Globus pallidus (tissue), 1 donor: ENCODE results near the gene HEMK1.

Experiments
- DNase-seq: peaks from one replicate; pipeline ENCODE4 v3.0.0-alpha.2; 2015; ENCODE audit warnings: low spot score

The HEMK1 gene

DNA sequence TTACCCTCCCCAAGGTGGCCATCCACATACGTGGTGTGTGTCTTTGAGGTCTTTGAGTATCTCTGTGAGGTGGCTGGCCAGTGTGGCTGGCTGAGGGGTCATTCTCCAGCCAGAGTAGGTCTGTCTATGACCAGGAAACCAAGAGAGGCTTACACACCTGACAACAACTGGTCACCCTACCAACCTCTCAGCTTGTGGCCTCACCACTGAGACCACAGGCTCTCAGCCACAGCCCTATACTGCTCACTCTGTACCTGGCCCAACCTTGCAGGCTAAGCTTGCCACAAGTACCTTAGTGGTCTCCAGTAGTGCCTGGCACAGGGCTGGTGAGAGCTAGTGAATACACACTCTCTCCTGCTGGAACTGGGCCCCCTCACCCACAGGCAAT, 5.1 kb downstream of the HEMK1 start:
- DNase-seq = no peak

DNA sequence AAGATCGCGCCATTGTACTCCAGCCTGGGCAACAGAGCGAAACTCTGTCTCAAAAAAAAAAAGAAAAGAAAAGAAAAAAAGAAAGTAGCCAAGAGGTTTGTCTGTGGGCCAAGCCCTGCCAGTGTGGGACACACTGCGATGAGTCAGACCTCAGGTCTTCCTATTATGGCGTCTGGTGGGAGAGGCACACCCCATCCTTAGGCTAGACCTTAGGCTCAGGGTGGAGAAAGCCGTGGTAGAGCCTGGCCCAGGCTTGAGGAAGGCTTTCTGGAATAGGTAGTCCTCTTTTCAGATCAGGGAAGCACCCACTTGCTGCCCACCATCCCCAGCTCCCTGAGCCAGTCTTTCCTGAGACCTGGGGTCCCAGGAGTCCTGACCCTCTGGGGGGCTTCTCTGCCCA, 6.0 kb downstream of the HEMK1 start:
- DNase-seq = no peak

DNA sequence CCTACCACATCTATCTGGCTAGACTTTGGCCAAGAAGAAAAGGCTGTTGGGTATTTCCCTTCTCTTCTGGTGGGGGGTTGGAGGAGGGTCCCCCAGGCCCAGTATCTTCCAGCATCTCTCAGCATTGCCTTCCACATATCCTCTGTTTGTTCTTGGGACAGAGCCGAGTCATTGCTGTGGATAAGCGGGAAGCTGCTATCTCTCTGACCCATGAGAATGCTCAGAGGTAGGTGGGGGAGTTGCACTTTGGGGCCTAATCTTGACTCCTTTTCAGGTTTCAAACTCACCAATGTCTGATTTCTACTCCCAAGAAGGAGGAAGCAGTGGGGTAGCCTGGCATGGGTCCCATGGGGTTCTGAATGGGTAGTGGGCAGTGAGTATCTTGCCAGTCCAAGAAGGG, 8.0 kb downstream of the HEMK1 start:
- DNase-seq = no peak

DNA sequence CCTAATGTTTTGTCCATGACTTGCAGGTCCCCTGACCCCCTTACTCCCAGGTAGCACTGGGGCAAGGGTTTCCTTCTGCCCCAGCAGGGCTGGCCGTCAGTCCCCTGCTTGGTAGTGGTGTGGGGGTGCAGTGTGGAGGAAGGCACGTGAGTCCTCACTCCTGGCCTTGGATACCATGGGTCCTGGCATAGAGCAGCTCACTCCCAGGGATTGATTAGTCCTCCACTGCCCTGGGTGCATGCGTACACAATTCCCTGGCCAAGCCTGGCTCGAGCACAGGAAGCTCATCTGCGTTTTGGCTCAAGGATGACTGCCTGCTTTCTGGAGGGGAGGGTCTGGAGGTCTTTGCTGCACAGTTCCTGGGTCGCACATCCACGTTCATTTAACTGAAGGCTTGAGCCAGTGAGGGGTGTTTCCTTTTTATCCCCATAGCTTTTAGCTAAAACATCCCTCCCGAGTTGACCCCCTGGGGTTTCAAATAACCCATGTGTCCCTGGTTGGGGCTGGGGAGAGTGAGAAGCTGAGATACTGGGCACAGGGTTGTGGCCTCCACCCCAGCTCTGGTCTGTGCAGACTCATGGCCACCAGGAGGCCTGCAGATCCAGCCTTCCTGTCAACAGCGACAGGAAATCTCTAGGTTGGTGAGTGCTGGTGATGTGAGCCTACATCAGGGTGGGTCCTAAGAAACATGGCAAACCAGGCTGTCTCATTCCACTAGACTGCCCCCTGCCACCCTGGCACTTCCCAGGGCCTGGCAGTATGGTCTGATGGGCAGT, 11.5 kb downstream of the HEMK1 start:
- no peak for DNase-seq

DNA sequence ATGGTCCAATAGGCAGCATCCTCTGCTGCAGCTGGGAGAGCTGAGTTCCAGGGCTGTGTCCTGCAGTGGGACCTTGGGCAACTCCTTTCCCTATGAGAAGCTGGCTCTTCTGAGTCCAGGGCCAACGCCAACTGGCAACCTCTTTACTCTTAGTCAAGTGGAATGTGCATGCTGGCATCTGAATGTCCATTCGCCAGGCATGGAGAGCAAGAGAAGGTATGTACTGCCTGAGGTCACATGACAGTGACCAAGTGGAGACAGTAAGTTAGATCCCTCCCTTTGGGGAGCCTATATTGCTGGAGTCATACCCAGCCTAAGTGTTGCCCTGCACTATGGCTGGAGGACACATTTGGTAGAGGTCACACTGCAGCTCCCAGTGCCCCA, 12.1 kb downstream of the HEMK1 start:
- DNase-seq = no peak

DNA sequence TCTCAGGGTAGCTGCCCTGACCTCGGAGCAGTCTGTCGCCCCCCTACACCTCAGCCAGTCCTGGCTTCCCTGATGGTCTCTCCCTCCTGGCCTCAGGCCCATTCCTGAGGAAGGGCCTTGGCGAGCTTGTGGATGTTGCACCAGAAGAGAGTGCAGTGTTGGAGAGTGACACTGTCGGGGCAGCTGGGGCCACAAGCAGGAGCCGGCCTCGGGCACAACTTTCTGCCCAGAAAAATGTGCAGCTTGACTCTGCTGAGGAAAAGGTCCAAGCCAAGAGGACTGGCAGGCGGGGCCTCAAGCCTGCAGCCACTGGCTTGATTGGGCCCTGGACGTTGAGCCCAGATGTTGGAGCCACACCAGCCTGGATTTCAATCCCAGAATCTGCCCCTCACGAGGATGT, 12.8 kb downstream of the HEMK1 start:
- no peak for DNase-seq

DNA sequence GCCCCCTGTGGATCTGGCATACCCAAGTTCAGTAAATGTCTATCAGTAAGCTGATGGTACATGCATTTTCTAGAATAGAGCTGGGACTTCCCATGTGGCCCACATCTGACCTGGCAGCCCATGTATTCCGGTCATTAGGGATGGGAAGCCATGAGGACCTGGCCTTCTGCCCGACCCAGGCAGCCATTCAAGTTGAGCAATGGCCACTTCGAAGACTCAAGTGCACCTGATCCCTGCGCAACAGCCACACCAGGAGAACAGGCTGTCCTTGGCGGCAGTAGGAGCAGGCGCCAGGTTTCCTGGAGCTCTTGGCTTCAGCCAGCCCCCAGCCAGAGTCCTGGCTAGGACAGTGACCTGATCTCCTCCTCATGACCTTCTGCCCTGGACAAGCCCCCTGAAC, 14.6 kb downstream of the HEMK1 start:
- DNase-seq = no peak

DNA sequence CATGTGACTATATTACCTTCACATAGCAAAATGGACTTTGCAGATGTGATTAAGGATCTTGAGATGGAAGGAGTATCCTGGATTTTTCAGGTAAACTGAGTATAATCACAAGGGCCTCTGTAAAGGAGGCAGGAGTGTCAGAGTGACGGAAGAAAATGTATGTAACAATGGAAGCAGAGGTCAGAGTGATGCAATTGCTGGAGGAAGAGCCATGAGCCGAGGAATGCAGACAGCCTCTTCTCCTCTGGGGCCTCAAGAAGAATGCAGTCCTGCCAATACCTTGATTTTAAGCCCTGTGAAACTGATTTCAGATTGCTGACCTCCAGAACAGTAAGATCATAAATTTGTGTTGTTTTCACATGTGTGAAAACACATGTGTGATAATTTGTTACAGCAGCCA, 15.1 kb downstream of the HEMK1 start:
- no peak for DNase-seq

DNA sequence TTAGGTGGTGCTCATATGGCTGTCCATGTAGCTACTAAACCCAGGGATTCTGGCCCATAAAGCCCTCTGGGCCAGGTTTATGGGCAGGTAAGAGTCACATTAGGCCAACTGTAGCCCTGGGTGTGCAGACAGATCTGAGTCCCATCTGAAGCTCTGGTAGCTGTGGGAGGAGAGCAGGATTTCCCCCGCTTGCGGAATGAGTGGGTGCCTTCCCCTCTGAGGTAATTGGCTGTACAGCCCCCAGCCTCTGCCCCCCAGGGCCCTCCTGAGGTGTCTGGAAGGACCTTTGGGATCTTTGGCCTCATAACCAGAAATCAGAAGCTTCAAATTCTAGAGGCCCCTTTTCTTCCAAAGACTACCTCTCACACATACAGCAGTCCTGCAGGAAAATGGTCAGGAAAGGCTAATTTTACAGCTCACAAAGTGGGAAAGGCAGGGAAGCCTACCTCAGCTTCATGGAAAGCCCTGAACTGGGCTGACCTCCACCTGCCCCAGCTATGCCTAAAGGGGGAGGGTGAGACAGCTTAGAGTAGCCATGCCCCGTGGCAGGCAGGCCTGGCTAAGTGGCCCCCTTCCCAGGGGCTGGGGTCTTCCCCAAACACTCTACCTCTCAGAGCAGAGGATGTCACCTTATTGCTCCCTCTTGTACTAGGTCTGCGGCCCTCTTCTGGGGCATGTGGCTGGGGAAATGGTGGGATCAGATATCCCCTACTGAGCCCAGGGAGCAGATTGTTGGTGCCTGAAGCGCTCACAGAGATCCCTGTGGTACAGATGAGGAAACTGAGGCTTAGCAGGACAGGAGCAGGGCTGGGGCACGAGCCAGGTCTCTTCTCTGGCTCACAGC, 16.8 kb downstream of the HEMK1 start:
- DNase-seq = no peak

DNA sequence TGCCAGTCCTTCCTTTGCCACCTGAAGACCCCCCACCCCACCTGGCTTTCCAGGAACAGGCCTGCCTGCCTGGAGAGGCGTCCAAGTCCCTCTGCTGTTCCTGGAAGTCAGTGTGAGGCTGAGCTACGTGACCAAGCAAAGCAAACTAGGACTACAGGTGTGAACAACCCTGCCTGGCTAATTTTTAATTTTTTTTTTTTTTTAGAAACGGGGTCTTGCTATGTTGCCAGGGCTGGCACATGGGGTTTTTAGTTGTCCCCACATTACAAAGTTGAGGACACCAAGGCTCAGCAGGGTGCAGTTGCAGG, 17.4 kb downstream of the HEMK1 start:
- DNase-seq = no peak

DNA sequence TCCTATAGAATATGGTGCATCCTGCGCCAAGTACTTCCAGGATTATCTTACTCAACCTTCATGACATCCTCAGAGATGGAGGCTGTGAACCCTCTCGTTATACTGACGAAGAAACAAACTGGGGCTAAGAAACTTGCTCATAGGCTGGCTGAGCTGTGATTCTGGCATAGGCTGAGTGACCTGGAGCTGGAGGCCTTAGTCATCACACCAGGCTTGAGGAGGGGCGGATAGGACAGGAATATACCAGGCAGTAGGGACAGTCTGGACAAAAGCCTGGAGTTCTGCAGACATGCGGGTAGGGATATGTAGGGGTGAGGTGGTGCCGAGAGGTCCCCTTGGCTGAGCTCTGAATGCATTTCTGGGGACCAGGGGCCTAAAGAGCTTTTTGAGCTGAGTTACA, 18.1 kb downstream of the HEMK1 start:
- no peak for DNase-seq

DNA sequence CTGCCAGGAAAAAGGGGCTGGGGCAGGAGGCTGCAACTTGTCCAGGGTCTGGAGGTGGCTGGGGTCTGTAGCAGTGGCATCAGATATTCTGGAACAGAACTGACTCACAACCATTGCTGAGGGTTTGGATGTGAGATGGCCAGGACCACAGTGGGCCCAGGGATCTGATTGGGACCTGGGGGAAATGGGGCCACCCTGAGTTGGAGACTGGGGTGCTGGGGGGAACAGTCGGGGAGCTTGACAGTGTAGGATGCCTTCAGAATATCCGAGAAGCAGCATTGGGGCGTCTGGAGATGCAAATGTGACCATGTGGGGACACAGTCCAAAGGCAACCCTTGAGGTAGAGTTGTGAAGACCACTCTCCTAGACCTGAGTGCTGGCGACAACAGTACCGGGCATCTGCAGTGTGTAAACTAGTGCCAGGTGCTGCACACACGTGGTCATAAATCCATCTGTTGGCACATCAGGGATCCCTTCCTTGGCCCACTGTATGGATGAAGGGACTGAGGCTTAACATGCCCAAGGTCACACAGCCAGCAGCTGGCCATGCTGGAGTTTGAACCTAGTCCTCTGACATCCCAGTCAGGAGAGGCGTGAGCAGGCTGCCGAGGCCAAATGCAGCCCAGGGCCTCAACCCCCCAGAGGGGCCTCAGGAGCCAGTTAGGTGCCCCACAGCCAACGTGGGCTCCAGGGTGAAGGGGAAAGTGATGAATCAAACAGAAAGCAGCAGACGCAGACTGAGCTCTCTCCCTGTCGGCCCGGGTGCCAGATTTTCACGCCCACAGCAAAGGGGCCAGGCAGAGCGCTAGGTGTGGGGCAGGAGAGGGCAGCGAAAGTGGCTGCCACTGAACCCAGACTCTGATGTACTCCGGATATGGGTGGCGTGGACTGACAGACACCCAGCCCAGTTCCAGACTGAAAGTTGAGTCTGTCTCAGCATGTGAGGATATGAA, 18.8 kb downstream of the HEMK1 start:
- DNase-seq = no peak

DNA sequence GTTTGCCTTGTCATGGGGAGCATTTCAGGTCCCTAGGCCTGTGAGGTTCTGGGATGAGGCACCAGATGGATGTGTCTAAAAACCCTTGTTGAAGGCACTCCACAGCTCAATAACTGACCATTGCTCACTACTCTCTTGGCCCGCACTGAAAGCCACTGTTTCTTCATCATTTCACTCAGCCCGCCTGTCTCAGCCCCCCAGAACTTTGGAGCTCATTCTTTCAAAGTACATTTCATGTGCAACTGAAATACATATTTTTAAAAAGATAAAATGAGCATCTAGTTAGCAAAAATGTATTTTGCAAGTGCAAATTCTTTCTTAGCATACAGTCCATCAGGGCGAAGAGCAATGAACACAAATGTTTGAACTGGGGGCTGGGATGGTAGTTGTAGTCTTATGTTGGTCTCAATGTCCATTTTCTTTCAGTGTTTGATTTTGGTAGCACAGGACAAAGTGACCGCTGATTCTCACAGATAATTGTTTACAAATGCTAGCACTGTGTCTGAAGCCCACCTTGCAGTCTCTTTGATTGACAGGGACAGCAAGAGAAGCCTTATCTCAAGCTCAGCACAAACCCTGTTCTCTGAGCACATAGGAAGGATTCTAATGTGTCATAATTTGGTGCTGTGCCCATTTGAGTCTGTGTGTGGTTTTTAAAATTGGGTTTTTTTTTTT, 19.6 kb downstream of the HEMK1 start:
- no peak for DNase-seq

DNA sequence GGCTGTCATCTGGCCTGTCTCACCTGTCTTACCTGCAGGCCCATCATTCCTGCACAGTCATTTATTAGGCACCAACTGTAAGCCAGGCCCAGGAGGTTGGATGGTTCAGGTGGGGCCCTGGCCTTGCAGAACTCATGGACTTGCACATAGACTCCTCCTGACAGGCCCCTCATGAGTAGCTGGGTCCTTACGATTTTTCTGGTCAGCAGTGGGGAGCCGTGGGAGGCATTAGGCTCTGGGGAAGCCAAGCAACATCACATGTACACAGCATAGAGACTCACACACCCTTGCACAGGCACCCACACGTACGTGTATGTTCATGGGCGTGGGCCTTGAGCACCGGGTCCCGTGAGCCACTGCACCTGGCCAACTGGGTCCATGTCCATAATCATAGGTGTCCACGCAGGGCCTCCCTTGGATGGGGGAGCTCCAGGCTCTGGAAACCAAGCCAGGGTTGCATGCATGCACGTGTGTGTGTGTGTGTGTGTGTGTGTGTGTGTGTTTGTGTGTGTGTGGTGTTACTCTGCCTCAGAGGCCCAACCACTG, 21.9 kb downstream of the HEMK1 start:
- DNase-seq = no peak

DNA sequence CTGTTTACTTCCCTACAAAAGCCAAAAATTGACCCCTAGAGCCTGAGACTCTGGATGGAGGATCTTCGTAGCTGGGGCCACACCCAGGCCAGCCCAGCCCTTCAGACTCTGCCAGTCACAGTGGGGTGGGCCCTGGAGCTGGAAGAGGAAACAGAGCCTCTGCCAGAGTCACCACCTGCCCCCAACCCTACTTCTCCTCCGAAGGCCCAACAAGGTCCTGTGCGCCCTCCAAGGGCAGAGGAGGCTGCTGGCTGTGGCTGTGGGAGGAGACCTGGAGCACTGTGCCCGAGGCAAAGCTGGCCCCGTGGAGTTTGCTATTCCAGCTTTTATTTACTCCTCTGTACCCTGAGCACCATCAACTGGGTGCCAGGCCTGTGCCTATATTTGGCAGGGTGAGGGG, 23.2 kb downstream of the HEMK1 start:
- no peak for DNase-seq

DNA sequence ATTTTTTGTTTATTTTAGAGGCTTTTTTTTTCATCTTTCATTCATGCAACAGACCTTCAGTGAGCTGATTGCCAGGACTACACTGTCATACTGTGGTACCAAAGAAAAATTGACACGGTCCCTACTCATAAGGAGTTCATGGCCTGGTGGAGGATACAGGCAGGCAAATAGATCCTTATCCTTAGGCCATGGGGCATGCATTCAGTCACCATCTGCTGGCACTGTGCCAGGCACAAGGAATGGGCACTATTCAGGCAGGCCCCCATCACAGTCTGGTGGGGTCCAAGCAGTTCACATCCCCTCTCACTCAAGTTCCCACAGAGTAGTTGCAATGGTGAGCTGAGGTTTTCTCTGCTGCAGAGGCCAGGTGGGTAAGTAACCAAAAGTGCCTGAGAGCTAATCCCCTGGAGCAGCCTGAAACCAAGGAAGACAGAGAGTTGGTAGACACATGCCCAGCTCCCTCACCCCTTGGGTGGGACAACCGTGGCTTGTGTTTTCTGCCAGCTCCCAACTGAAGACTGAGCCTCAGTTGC, 25.0 kb downstream of the HEMK1 start:
- DNase-seq = no peak

DNA sequence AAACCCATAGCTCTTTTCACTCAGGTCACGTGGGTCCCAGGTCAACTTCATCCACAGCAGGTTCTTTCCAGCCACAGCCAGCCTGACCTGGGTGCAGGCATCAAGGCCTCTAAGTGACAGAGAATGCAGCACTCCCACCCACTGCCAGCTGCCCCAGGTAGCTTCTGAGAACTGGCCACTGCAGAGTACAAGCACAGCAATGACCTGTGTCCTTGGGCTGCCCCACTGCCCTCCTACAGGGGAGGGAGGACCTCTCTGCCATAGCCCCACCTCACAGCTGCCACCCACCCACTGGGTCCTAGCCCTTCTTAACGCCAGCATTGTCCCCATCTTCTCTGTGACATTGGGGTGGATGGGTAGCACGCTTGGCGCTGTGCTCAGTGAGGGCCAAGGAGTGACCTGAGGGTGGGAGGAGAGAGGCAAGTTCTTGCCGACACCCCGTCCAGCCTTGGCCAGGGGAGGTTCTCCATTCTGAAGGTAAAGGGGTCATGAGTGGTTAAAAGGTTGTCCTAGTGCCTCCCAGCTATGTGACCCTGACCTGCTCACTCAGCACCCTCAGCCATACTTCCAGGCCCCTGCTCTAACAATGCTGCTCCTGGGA, 29.9 kb downstream of the HEMK1 start:
- DNase-seq = no peak

DNA sequence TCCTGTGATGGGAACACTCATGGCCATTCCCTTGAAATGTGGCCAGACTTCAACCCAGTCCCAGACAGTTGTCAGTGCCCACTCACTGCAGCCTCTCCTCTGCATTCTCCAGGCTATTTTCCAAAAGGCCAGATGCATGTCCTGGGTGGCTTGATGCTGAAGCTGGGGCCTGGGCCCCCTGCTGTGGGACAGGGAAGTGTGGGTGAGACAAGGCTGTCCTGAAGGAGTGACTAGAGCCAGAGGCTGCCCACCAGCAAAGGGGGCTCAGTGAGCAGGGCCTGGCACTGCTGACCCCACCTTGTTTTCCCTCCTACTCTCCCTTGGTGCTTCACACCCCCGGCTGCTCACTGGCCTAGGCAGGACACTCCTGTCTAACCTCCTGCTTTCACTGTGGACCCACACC, 30.4 kb downstream of the HEMK1 start:
- no peak for DNase-seq

DNA sequence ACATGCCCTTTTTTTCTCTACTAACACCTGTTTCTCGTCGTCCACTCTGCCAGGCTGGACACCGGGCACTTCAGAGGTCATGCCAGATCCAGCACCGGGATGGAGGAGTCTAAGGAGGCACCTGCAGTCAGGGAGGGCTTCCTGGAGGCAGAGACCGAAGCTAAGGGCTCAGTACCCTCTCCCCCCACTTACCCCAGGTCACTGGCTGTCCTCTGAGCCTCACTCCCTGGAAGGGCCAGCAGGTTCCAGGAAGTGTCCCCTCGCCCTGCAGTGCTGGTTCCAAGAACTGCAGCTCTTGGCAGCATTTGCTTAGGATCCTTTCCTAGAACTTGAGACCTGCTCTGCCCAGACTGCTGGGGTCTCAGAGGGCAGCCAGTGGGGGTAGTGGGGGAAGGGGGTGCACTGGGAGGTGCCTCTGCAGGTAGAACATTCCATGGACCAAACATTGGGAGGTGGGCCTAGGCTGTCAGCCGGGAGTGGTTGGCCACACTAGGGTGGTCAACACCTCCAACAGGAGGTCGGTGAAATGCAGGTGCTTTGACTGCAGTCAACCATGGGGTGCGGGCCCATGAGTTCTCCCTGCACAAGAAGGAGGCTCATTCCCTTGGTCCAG, 30.9 kb downstream of the HEMK1 start:
- DNase-seq = no peak

DNA sequence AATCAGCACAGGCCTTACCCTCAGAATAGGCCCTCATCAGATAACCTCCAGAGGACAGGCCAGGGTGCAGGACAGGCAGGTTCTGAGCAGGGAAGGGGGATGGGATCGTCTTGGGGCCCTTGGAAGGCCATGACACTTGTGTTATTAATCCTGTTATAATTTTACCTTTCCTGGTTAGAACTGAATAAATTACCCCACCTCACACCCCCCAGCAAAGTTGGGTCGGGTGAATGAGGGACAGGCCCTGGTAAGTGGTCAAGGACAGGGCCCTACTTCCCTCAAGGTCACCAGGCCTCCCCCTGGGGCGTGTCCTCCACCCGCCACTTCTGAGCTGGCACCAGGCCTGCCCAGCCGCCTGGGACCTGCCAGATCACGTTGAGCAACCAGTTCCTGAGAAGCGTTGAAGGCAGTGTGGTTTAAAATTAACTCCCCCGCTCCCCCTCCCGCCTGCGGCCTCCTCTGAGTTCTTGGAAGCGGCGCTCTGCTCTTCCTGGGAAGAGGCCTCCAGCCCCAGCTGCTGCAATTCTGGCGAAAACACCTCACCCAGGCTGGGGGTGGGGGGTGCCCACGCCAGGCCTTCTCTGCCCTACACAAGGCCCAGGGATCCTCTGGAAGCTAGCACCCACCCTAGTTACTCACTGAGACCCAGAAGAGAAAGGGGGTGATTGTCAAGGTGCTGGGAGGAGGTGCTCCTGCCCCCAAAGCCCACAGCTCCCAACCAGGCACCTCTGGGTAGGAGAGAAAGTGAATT, 31.7 kb downstream of the HEMK1 start:
- peak; percentile 58 for DNase-seq
